GM19463 (cell line): ENCODE results near the gene SHROOM2.
A peak's percentile ranks its signal among the peaks of the same experiment; 100 is the strongest.
"Not testable (repeated sequence)": the region's sequence is repeated elsewhere in the genome, so short reads cannot be mapped to it uniquely, and the experiment has no call there.

ENCODE experiments used
- ATAC-seq: cut with Tn5 transposase; IDR thresholded peaks from one replicate; pipeline ENCODE4 v1.9.1; 2021; ENCODE audit warnings: mild to moderate bottlenecking, moderate library complexity; ENCODE audit not compliant: unreplicated experiment

Gene SHROOM2

DNA sequence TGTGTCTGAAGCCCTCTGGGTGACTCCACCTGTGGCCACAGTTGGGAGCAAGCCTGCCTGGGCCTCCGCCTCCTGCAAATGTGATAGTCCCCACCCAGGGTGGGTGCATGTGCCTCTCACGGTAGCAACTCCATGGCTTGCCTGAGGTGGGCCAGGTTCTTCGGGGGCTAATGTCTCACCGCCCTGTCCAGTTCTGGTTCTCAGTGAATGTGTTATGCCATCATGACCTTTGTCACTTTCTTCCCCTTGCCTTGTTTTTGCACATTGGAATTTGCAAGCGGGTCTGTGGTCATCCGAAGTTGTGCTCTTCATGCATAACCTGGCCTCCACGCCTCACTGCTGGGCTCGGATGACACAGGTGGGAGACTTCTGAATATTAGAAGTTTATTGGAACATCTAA lies 39.7 kb downstream of the SHROOM2 start:
- ATAC-seq, result no peak

DNA sequence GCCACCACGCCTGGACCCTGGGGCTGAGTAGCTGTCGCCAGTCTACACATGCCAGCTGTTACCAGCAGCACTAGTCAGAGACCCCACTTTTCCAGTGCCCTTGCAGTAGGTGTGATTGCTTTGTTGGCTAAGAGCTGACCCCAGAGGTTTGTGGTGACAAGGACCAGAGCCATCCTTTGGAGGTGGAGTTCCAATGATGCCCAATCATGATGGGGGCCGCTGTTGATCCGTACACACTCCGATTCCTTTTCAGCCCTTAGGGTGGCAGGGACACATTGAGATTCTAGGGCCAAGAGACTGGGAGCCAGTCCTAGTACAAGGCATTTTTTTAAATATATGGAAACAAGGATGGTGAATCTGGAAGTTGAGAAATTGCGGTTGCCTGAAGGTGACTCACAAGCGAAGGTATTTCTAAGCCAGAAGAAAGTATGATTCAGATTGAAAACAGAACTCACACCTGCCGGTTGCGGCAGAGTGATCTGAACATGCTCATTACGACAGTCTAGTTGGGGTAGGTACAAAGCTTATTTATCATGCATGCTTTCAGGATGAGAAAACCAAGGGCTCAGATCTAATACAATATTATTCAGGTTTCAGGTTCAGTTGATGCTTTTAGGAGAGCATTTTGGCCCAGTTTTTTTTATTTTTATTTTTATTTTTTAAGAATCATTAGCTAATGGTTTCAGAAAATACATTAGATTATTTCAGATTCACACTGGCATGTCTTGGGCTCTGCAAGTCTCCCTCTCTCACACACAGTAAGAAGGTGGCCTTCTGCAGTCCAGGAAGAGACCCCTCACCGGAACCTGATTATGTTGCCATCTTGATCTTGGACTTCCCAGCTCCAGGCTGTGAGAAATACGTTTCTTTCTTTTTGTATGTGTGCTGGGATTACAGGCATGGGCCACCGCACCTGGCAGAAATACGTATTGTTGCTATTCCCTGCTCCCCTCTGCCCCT lies 43.4 kb downstream of the SHROOM2 start:
- ATAC-seq, result peak; percentile 89

DNA sequence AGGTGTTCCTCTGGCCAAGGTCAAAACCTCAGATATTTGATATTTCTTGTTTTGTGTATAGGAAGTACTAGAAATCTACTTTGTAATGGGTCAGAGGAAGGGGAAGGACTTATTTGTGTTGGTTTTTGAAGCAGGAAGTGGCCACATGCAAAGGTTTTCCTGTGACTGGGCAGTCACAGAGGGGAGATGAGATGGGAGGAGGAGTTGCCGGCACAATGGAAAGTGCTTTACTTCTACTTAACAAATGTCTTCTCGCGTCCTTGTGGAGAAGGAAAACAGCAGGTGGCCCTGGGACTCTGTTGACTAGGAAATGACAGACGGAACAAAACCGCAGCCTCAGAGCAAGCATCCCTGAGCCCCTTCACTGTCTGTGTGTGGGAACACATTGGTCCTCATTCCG lies 46.6 kb downstream of the SHROOM2 start:
- no peak for ATAC-seq

- no peak for ATAC-seq
These were observed 49.5 kb downstream of the SHROOM2 start for GRCh38 chrX:9835585-9836210.

- no peak for ATAC-seq
These were observed 56.3 kb downstream of the SHROOM2 start for GRCh38 chrX:9842541-9842940.

GRCh38 chrX:9844936-9845577 lies 58.8 kb downstream of the SHROOM2 start:
- ATAC-seq, result no peak

GRCh38 chrX:9845578-9845952 lies 59.3 kb downstream of the SHROOM2 start:
- ATAC-seq, result no peak

DNA sequence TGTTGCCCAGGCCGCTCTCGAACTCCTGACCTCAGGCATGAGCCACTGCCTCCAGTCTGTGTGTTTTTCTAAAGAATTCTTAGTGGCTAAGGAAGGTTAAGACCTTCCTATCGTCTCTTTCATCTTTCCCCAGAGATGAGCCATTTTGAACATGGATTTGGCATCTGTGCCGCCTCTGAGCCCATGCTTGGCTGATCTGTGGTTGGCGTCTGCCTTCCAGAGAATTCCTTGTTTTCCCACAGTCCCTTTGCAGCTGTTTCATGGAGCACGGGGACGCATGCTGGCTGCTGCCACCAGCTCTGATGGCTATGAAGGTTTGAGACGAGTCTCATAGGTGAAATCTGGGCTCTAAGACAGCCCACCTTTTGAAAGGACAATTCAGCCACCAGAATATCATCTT lies 60.4 kb downstream of the SHROOM2 start:
- no peak for ATAC-seq

DNA sequence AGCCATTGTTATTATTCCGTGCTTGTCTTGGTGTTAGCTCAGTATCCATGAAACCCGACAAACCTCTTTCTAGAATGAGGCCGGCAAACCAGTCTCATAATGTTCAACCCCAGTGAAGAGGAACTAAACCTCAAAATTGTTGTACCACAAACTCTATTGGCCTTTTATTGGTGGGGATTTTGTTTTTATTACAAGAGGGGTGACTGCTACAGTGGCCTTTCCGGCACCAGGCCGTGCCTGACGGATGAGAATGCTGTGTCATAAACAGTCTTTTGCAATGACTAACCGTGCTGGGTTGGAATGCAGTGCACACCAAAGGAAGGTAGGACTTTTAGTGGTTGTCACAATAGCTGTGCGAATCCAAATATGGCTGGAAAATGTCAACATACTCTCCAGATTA lies 60.8 kb downstream of the SHROOM2 start:
- ATAC-seq, result no peak

- ATAC-seq, result no peak
These were observed 62.7 kb downstream of the SHROOM2 start for GRCh38 chrX:9848718-9849479.

DNA sequence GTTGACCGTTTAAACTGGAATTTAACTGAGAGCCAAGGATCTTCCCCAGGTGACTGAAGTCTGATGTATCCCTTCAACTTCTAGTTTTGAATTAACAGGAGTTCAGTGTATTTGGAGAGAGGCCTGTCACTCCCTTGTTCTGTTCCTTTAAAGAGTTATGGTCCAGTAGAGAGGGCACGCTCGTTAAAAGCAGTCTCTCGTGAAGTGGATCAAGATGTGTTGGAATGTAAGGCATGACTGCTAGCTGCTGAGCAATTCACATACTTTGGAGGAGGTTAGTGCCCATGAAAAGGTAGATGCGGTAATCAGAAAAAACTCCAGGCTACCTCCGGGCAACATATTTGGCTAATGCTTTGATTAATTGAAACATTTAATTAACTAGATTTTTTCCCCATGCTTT lies 65.7 kb downstream of the SHROOM2 start:
- no peak for ATAC-seq

- ATAC-seq, result no peak
These were observed 67.1 kb downstream of the SHROOM2 start for GRCh38 chrX:9853307-9853706.

- no peak for ATAC-seq
These were observed 69.5 kb downstream of the SHROOM2 start for GRCh38 chrX:9855561-9856283.

- no peak for ATAC-seq
These were observed 70.4 kb downstream of the SHROOM2 start for GRCh38 chrX:9856588-9856987.

DNA sequence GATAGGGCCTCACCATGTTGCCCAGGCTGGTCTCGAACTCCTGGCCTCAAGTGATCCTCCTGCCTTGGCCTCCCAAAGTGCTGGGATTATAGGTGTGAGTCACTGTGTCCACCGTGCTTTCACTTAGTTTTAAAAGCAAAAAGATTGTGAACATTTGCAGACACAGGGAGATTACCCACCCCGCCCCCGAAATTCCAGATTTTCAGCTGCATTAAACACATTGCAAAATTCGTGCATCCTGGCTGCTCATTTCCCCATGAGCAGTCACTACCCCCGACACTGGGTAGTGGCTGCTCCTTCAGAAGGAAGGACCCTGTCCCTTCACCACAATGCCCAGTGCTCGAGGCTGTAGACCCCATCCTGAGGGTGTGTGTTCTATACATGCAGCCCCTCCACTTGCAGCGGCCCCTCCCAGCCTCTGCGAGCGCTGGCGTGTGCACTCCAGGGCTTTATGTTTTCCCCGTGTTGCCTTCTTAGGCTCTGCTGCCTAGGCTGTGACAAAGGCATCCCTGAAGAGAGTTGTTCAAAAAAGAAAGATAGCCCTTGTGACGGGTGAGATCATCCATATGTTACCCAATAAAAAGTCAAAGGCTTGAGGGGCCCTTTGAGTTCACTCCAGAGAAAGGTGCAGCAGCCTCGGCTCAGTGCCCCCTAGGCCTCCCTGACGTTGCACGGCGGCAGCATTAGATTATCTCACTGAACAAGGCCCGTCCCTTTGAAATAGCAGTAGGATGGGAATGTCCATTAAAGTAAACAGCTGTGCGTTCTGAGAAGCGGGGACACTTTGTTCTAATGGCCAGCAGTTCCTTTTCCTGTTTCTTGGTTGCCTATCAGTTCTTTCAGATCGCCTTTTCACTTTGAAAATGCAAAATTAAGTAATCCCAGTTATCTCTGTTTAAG lies 71.6 kb downstream of the SHROOM2 start:
- ATAC-seq, result no peak

GRCh38 chrX:9858684-9859083 lies 72.5 kb downstream of the SHROOM2 start:
- not testable (repeated sequence) for ATAC-seq

- no peak for ATAC-seq
These were observed 73.7 kb downstream of the SHROOM2 start for GRCh38 chrX:9859711-9860555.

GRCh38 chrX:9860826-9861225 lies 74.6 kb downstream of the SHROOM2 start:
- ATAC-seq, result no peak
